Amygdala (tissue), 56 donors: ENCODE results near the gene ABHD6.
"Not testable (repeated sequence)": the region's sequence is repeated elsewhere in the genome, so short reads cannot be mapped to it uniquely, and the experiment has no call there.

ENCODE experiments used
- DNase-seq, 56 donors: peaks; one replicate each; lab custom pipeline; 2025; lab: John Stamatoyannopoulos, UW

Gene ABHD6, protein sequence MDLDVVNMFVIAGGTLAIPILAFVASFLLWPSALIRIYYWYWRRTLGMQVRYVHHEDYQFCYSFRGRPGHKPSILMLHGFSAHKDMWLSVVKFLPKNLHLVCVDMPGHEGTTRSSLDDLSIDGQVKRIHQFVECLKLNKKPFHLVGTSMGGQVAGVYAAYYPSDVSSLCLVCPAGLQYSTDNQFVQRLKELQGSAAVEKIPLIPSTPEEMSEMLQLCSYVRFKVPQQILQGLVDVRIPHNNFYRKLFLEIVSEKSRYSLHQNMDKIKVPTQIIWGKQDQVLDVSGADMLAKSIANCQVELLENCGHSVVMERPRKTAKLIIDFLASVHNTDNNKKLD

DNA sequence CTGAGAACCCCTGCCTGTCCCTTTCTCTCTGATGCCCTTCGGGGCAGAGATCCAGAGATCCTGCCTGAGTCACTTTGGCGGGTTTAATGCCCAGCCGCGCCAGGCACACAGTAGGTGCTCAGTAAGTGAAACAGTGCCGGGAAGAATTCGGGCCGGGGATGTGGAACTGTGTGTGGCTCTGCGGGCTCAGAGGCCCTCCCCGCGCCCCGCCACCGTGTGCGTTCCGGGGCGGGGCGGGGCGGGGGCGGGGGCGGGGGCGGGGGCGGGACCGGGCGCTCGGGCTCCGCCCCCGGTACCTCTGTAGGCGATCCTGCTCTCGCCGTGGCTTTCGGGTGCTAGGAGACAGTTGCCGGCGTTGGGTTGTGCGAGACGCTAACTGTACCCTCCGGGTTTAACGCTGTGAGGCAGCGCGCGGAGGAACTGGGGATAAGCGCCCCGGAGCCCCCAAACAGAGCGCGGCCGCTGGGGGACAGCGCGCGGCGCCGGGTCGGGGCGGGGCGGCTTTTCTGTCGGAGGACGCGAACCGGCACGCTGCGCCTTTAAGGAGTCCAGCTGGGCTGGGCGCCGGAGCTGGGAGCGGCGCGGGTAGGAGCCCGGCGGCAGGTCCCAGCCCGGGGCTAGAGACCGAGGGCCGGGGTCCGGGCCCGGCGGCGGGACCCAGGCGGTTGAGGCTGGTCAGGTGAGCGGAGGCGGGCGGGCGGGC, at the start of gene ABHD6:
Gene ABHD6, plus strand, starts transcription at position 555 of the 703 bp plus-strand sequence. CDS start 18,795 bp downstream, outside the sequence.
- DNase-seq = peak in 54 of 56 donors; percentile 43 to 95 (median 76)

DNA sequence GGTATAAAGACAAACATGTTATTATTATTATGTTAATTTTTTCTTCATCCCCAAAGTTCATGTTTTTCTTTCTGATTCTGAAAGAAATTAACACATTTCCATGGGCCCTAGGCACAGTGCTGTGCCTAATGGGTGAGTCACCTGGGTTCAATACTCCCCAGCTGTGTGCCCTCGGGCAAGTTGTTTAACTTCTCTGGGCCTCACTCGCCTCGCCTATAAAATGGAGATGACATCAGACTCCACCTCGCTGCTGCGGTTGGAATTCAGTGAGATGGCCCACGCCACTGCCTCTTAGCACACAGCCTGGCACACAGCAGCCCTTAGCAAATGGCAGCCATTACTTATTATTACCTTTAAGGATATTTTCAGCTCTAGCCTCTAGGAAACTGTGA, 49.4 kb upstream of the ABHD6 start:
- no peak for DNase-seq

DNA sequence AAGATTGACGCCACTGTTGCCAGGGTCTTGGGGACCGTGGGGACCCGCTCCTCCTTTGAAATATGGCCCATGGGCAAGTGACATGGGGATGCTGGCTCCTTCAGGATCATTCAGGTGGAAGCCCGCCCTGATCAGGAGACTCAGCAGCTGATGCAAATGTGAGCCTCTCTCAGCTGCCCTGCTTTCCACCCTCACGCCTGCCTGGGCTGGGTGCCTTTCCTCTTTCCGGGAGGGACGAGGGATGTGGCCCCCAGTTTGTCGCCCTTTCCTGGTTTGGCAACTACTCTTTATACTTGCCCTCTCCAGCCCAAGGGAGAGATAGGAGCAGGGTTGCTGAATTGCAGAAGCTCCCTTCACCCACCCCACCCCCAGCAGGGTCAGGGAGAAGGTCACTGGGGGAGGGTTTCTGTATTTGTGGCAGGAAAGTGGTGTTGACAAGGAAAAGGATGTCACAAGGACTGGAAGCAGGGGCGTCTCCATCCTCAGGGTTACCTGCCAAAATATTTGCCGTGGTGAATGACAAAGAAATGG, 48.6 kb upstream of the ABHD6 start:
- DNase-seq = no peak

DNA sequence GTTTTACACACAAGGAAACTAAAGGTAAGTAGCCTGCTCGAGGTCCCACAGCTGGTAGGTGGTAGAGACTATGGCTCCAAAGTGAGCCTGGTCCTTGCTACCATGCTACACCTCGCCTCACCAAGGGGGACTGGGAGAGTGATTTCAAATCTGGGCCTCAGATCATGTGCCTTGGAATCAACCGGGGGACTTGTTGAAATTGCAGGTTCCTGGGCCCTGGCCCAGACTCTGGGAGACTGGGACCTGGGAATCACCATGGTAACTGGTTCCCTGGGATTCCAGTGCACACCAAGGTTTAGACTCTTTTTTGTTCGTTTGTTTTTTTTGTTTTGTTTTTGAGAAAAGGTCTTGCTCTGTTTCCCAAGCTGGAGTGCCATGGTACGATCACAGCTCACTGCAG, 47.9 kb upstream of the ABHD6 start:
- no peak for DNase-seq

DNA sequence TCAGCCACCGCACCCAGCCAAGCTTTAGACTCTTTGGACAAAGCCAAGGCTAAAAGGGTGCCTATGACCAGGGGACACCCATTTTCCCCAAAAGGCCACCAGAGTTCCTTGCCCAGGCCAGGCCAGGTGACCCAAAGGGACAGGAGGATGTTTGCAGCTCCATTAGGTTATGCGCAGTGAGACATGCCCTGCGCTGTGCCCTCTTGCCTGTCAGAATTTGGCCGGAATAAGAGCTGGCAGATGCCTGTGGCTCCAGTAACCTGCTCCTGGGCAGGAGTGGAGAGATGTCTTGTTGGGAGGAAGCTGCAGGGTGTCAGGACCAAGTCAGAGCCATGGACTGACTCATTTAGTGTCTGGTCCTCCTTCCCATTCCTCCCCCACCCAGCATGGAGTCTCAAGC, 47.3 kb upstream of the ABHD6 start:
- no peak for DNase-seq

DNA sequence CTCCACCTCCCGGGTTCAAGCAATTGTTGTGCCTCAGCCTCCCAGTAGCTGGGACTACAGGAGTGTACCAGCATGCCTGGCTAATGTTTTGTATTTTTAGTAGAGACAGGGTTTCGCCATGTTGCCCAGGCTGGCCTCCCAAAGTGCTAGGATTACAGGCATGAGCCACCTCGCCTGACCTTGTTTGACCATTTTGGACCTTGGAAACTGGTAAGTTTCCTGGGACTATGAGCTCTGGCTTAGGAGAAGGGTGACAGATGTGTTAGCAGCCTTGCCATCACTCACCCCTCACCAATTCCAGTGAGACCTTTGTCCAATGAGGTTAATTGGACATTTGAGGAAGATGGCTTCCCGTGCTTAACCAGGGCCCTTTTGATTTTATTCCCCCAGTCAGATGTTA, 46.7 kb upstream of the ABHD6 start:
- no peak for DNase-seq

DNA sequence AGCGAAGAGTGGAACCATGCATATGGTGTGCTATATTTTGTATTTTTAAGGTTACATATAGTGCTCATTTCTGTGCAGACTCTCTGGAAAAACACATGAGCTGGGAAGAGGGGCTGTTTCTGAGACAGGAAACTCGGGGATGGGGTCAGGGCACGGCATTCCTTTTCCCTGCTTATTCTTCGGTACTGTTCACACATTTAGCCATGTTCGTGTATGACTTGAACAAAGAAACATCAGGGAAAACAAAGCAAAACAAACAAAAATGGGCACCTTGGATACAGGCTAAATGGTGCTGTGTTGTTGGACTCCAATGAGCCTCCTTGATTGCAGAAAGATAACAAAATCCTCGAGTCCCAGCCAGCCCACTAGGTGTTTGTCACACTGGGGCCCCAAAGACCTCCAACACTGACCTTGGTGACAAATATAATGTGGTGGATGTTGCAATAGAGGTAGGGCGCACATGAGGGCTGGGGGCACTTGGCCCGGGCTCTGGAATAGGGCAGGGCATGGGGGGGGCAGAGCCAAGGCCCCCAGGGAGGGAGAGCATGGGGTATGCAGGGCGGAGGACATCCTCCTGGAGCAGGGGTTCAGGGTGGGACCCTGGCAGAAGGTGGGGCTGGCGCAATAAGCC, 46.1 kb upstream of the ABHD6 start:
- DNase-seq = no peak

DNA sequence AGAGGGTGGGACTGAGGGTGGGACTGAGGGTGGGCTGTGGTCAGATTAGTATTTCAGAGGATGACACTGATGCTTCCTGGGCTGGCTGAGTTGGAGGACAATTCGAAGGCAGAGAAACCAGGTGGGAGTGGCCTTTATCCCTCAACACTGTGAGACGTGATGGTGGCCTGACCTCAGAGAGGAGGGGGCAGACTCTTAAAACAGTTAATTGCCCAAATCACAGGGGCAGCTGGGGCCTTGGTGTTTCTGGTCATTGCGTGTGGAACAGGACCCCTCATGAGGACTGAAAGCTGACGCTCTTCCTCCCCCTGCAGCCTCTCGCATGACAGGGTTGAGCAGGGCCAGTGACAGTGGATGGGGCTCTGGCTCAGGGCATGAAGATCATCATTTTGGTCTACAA, 45.5 kb upstream of the ABHD6 start:
- no peak for DNase-seq

DNA sequence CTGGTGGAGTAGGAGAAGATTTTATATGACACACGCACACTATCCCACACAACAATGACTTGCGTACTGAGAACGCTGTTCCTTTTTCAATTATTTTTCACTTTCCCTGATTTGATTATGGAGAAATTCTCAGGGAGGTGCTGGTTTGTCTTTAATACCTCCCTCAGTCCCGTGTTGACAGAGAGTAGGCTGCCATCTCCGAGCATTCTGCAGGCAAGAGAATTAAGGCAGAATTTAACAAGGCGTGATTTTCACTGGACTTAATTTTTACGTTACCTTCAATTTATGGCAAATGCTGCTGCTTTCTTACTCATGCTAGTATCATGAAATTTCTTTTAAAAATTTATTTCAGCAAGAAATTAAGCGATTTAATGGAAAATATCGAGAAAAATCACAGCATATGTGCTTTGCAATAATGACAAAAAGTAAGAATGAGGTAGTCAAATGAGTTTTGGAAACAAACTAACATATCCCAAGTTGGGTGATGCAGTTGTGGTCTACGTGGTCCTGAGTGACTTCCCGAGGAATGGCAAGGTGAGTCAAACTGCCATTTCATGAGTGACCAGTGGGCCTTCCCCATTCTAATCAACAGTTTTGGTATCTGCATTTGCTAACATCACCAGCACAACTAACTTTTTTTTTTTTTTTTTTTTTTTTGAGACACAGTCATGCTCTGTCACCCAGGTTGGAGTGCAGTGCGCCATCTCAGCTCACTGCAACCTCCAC, 43.7 kb upstream of the ABHD6 start:
- DNase-seq = no peak

DNA sequence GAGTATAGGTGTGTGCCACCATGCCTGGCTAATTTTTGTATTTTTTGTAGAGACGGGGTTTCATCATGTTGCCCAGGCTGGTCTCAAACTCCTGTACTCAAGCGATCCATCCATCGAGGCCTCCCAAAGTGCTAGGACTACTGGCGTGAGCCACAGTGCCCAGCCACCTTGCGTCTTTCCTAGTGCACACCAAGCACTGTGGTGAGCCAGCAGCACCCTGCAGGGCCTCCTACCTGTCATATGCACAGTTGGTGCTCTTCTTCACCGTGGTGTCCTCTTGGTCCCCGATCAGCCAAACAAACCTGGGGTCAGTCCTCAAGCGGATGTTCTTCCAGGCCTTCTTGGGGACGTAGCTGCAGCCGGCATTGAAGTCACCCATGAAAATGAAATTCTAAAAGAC, 40.0 kb upstream of the ABHD6 start:
- no peak for DNase-seq

DNA sequence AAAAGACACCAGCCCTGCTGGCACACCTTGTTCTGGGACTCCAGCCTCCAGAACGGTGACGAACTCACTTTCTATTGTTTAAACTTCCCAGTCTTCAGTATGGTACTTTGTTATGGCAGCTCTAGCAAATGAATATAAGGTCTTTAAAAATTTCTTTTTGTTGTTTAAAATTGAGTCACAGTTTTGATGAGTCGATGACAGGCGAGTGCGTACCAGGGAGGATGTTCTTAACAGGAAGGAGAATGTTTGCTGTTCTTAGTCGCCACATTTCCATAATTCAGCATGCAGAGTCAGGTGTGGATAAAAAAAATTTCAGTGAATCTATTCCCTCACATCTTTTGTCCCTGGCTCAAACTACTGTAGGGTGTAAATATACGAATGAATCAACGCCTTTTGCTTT, 39.2 kb upstream of the ABHD6 start:
- no peak for DNase-seq

DNA sequence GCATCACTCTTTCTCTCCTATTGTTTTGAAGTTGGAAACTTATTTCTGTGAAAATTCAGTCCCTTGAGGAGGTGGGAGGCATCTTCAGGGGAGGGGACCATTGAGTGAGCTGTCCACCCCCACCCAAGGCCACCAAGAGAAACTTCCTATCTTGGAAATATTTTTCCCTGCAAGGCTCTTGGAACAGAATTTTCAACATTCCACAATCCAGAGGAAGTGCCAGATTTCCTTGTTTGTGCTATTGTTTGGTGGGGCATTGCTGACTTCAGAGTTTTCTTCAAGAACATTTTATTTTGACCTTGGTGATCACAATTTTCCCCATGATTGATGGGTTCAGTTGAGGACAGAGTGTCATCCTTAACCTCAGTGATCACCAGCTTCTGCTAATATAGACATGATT, 38.8 kb upstream of the ABHD6 start:
- DNase-seq = no peak

DNA sequence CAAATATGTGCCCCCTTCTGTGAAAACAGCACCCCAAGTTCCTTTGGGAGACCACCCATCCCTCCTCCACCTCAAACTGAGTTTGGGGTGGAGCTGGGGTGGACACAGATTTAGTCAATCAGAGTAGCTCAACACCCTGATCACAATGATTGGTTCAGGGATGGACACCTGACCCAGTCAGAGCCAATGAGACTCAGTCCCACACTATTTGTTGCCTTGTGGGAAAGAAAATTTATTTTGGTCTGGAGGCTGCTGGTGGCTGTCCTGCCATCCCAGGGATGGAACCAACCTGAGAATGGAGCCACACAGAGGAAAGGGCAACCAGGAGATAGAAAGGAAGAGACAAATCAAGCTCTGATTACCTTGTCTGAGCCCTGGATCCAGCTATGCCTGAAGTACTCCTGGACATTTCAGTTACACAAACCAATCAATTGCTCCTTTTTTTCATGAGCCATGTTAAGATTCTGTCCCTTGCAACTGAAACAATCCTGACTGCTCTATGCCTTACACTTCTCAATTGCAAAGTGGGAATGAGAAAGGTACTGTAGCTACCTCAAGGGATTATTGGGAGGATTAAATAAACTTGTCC, 37.4 kb upstream of the ABHD6 start:
- no peak for DNase-seq

DNA sequence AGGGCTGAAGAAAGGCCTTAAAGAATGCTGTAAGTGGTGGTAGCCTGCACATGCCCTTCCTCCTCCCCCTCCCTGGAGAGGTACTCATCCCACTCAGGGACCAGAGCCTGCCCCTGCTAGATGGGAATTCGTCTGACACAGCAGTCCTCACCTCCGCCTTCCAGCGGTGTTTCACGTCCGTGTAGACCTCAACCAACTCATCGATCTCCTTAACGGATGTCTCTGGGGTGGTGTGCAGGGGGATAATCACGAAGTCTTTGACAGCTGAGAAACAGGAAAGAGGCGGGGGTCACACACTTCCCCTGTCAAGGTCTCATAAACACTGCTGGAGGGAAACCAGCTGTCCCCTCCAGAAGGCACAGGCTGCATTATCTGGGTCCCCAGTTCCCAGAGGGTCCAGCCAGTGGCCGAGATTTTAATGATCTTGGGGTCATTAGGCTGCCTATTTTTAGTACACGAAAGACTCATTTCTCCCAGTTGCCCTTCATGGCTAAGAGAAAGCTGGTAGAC, 36.7 kb upstream of the ABHD6 start:
- no peak for DNase-seq

DNA sequence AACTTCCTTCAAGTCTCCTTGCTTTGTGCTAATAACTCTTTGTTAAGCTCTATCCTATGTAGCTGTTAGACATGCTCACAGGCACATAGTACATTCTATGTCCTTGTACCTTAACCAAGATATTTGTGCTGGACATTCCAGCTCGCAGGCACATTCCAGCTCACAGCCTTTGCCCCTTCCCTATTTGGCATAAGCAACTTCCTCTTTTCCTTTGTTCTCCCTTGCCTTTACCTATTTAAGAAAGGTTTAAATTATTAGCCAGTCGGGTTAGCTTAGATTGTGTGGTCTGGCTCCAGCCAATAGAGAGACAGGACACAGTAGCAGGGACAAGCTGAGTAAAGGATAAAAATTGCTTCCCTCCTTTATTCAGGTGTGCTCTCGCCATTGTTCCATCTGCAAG, 36.1 kb upstream of the ABHD6 start:
- DNase-seq = not testable (repeated sequence)

DNA sequence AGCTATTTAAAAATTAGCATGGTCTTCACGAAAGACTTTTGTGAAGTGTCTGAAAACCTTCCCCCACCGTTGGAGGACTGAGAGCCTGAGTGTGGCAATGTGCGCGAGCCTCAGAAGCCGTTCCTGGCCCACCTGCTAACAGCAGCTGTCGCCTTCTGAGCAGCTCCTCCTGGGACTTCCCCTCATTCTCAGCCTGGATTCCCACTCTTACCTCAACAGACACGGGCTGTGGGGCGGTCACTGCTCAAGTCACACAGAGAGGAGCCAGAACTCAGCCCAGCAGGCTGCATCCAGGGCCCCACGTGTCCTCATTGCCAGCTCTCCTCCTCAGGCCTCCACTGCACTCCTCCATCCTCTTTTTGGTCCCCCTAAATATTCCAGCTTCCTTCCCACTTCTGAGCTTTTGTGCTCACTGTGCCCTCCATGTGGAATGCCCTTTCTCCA, 34.7 kb upstream of the ABHD6 start:
- no peak for DNase-seq

DNA sequence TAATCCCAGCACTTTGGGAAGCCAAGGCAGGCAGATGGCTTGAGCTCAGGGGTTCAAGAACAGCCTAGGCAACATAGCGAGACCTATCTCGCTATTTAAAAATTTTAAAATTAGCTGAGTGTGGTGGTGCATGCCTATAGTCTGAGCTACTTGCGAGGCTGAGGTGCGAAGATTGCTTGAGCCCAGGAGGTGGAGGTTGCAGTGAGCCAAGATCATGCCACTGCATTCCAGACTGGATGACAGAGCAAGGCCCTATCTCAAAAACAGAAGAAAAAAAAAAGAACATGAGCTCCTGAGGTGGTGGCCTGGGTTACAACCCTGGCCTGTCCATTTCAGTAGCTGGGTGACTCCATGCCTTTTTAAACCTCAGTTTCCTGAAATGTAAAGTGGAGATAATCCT, 34.1 kb upstream of the ABHD6 start:
- no peak for DNase-seq

DNA sequence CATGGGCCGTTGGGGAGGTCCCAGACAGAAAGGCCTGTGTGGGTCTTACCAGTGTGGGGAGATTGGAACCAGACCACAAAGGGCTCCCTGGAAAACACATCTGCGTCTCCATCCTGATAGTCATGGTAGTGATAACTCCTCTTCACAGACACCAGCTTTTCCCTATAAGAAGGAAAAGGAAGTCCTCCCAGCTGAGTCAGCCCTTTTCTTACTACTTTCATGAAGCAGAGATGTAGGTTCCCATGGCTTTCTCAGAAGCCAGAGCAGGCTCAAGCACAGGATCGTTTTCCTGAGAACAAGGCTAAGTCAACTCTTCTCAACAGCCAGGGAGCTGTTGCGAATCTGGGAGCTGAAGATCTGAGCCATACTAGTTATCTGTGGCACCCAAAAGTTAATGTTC, 32.9 kb upstream of the ABHD6 start:
- DNase-seq = no peak

DNA sequence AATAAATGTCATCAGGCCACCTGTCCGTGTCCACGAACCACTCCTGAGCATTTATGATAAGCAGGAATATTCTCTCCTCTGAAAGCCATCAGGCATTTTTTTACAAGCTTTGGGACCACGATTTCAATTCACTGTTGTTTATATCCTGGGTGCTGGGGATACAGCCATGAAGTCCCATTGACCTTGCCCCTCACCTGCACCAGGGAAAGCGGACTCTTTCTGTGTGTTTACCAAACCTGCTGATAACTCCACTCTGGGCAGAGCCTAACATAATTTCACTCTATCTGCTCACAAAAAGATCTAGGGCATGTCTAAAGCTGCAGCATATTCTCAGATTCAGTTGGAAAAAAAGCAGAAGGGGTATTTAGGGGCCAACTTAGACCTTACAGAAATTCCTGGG, 31.6 kb upstream of the ABHD6 start:
- no peak for DNase-seq

DNA sequence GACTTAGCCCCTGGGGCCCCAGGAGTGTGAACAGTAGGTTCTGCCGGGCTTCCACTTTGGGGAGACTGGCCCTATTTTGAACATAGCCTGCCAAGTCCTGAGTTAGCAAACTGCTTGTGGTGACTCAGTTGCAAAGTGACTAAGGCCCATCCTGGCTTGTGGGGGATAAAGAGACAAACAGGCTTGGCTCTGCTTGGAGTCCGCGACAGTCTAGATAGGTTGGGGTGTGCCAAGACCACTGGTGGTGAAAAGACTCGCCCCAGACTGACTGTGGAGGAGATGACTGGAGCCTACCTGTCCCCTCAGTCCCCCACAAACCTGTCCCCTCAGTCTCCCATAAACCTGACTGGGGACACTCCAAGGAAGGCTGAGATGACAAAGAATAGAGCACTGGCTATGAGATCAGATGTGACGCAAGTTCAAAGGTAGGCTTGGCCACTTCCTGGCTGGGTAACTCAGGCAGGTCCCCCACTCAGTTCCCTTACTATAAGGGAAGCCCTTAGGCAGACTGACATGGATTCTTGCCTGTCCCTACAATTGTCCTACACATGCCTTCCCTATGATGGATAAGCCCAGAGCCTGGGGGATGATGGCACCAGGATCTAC, 31.1 kb upstream of the ABHD6 start:
- no peak for DNase-seq
